GM12878 (cell line): Measurements from ENCODE around the gene MDC1. TPM values are rescaled to one million over a fixed set of nuclear protein-coding genes. Genes with fewer than 3 reads are reported as not detected.

Experiments used
- ATAC-seq: fragments of 200-7000 bp; cut with Tn5 transposase; 3 replicates; pipeline ENCODE4 v1.9.1; 2020; ENCODE audit warnings: mild to moderate bottlenecking, moderate library complexity
- BruUV-seq: library from RNA; stranded (reverse); fragments of 400-500 nt; replicated peaks from 2 replicates; lab custom pipeline; 2021; lab: Mats Ljungman, UMichigan
- CTCF ChIA-PET: fragments of 300-600 bp; sonication (Branson Sonifier 250); formaldehyde crosslinking; extraction: SDS; loops from one replicate; lab custom pipeline; 2021; ENCODE audit warnings: inconsistent platforms; lab: Yijun Ruan, JAX
- POLR2A ChIA-PET: fragments of 350-600 bp; formaldehyde crosslinking; extraction: SDS; loops from one replicate; lab custom pipeline; 2021; ENCODE audit warnings: inconsistent platforms; lab: Charles Lee
- RAD21 ChIA-PET: fragments of 300-600 bp; sonication (Branson Sonifier 250); formaldehyde crosslinking; loops from one replicate; lab custom pipeline; 2023; ENCODE audit warnings: antibody characterized with exemption; ENCODE audit not compliant: unreplicated experiment; lab: Charles Lee
- SMC1A ChIA-PET: fragments of 300-600 bp; sonication (Branson Sonifier 250); formaldehyde crosslinking; loops from one replicate; lab custom pipeline; 2023; ENCODE audit not compliant: unreplicated experiment, uncharacterized antibody; lab: Charles Lee
- DNase-seq: peaks from one replicate; pipeline ENCODE4 v3.0.0-alpha.2; 2011; ENCODE audit warnings: low read depth, low spot score
- FAIRE-seq: peaks from 3 replicates; lab custom pipeline; 2011; peaks lifted over from hg19 to GRCh38; lab: Jason Lieb, UNC
- H2AFZ ChIP-seq: 2 replicates; pipeline ENCODE4 v1.6.0; 2011; ENCODE audit warnings: low read depth, low read length, control low read depth; ENCODE audit not compliant: control insufficient read depth
- H3K27ac ChIP-seq: 2 replicates; pipeline ENCODE4 v1.5.1; 2011; ENCODE audit warnings: control low read depth; ENCODE audit not compliant: control insufficient read depth, insufficient read depth
- H3K27me3 ChIP-seq, 2 experiments: replicated peaks in 1 of 2; 2 replicates each; pipeline versions ENCODE4 v1.6.0 to v1.6.1; 2011; ENCODE audit warnings: low read length in 1 of 2; ENCODE audit not compliant: control insufficient read depth in 2 of 2, insufficient read depth in 2 of 2
- H3K36me3 ChIP-seq, 2 experiments: 2 replicates each; pipeline ENCODE4 v1.5.1; 2011; ENCODE audit warnings: low read length in 1 of 2; ENCODE audit not compliant: control insufficient read depth in 2 of 2, insufficient read depth in 2 of 2
- H3K4me1 ChIP-seq: 2 replicates; pipeline ENCODE4 v1.6.1; 2011; ENCODE audit warnings: mild to moderate bottlenecking, low read length, moderate library complexity, mixed read lengths; ENCODE audit not compliant: control insufficient read depth, insufficient read depth
- H3K4me2 ChIP-seq: 2 replicates; pipeline ENCODE4 v1.6.0; 2011; ENCODE audit warnings: control low read depth; ENCODE audit not compliant: control insufficient read depth, insufficient read depth
- H3K4me3 ChIP-seq: fragments of 200-600 bp; sonication (generic); 2 replicates; pipeline ENCODE4 v1.5.1; 2016
- H3K79me2 ChIP-seq: 2 replicates; pipeline ENCODE4 v1.6.0; 2011; ENCODE audit warnings: low read length; ENCODE audit not compliant: control insufficient read depth, insufficient read depth
- H3K9ac ChIP-seq: 2 replicates; pipeline ENCODE4 v1.8.0; 2011; ENCODE audit warnings: low read length, control low read depth, mixed read lengths; ENCODE audit not compliant: control insufficient read depth, insufficient read depth
- H3K9me3 ChIP-seq: replicated peaks from 3 replicates; pipeline ENCODE4 v1.5.1; 2011; ENCODE audit warnings: mild to moderate bottlenecking, low read length; ENCODE audit not compliant: control insufficient read depth, insufficient read depth
- H4K20me1 ChIP-seq: 2 replicates; pipeline ENCODE4 v1.6.0; 2011; ENCODE audit not compliant: control insufficient read depth, insufficient read depth
- CHD2 ChIP-seq: IDR thresholded peaks from 2 replicates; pipeline ENCODE4 v1.6.1; 2011; ENCODE audit warnings: low read depth, low read length, improper control_type of control experiment, borderline replicate concordance
- ETV6 ChIP-seq, 2 experiments: fragments of 450-650 bp in 1 of 2; IDR thresholded peaks in 1 of 2; conservative IDR thresholded peaks in 1 of 2; 2 replicates each; pipeline ENCODE4 v1.6.1; 2014; ENCODE audit warnings: antibody characterized with exemption in 1 of 2, borderline replicate concordance in 1 of 2, low read depth in 1 of 2, mild to moderate bottlenecking in 1 of 2, moderate library complexity in 1 of 2
- HCFC1 ChIP-seq: fragments of 150-350 bp; IDR thresholded peaks from 2 replicates; pipeline ENCODE4 v1.6.1; 2014; ENCODE audit warnings: low read length
- HDAC2 ChIP-seq: fragments of 200-600 bp; sonication (generic); IDR thresholded peaks from 2 replicates; pipeline ENCODE4 v1.6.1; 2017
- NR2C1 ChIP-seq: fragments of 450-650 bp; IDR thresholded peaks from 2 replicates; pipeline ENCODE4 v1.6.1; 2017; ENCODE audit warnings: antibody characterized with exemption, mild to moderate bottlenecking, moderate library complexity
- PKNOX1 ChIP-seq: fragments of 450-650 bp; IDR thresholded peaks from 2 replicates; pipeline ENCODE4 v1.6.1; 2016; ENCODE audit warnings: mild to moderate bottlenecking
- POLR2AphosphoS2 ChIP-seq: IDR thresholded peaks from 2 replicates; pipeline ENCODE4 v1.6.1; 2011; ENCODE audit warnings: low read depth, mild to moderate bottlenecking, low read length, improper control_type of control experiment, moderate library complexity
- RAD51 ChIP-seq: fragments of 450-650 bp; IDR thresholded peaks from 2 replicates; pipeline ENCODE4 v1.6.1; 2016; ENCODE audit warnings: moderate library complexity, mild to moderate bottlenecking, inconsistent platforms
- RFX5 ChIP-seq: IDR thresholded peaks from 2 replicates; pipeline ENCODE4 v1.6.1; 2011; ENCODE audit warnings: low read depth, low read length, improper control_type of control experiment
- TBL1XR1 ChIP-seq: IDR thresholded peaks from 2 replicates; pipeline ENCODE4 v1.6.1; 2012; ENCODE audit warnings: low read depth, low read length, improper control_type of control experiment
- TCF3 ChIP-seq: IDR thresholded peaks from 2 replicates; pipeline ENCODE4 v1.6.1; 2012; ENCODE audit warnings: low read depth, mild to moderate bottlenecking, low read length, borderline replicate concordance; ENCODE audit not compliant: insufficient read depth
- USF1 ChIP-seq: IDR thresholded peaks from 2 replicates; pipeline ENCODE4 v1.6.1; 2011; ENCODE audit warnings: borderline replicate concordance, low read depth, mild to moderate bottlenecking, moderate library complexity, mixed read lengths, low read length; ENCODE audit not compliant: insufficient read depth; ENCODE audit errors: extremely low read length
- ZBTB33 ChIP-seq: fragments of 450-650 bp; IDR thresholded peaks from 2 replicates; pipeline ENCODE4 v1.6.1; 2017; ENCODE audit warnings: mild to moderate bottlenecking
- ZNF217 ChIP-seq: fragments of 450-650 bp; IDR thresholded peaks from 2 replicates; pipeline ENCODE4 v1.6.1; 2017; ENCODE audit warnings: antibody characterized with exemption, mild to moderate bottlenecking
- WGBS: methylation state at CpG from one replicate; pipeline ENCODE4 v1.1.6; 2016; ENCODE audit warnings: low lambda C conversion rate; ENCODE audit not compliant: insufficient replicate concordance, insufficient coverage; ENCODE audit errors: missing lambda C conversion rate; 5-methylcytosine and 5-hydroxymethylcytosine counted together
- in situ Hi-C: fragments of 300-500 bp; cut with MboI; formaldehyde crosslinking; loops from 9 replicates; pipeline ENCODE4 v1.14.3; 2018; ENCODE audit warnings: mixed read lengths
- intact Hi-C: fragments of 100-400 bp; cut with micrococcal nuclease; formaldehyde crosslinking; loops from one replicate; pipeline ENCODE4 v1.14.2; 2022; ENCODE audit not compliant: unreplicated experiment
- polyA plus RNA-seq, 11 experiments: library from polyadenylated mRNA; depleted of rRNA in 4 of 11; unstranded in 6 of 11; stranded (reverse) in 5 of 11; fragments of >200 nt; fragmentation: Nextera tagmentation in 4 of 11; fragmentation: Illumina TruSeq in 1 of 11; extraction: Ambion mirVana in 4 of 11; extraction: Trizol in 1 of 11; gene quantifications; 1 replicate in 1 of 11; 2 replicates in 10 of 11; pipeline versions ENCODE4 v1.2.1 to v1.2.3, GENCODE V29; 2011 to 2016; ENCODE audit warnings: inconsistent platforms in 2 of 11, missing spikeins in 2 of 11, low read depth in 1 of 11
- total RNA-seq, 4 experiments: library from RNA; depleted of rRNA in 3 of 4; stranded (reverse); fragments of >200 nt in 3 of 4; fragmentation: Illumina TruSeq in 1 of 4; extraction: Trizol in 1 of 4; gene quantifications; 2 replicates each; pipeline versions ENCODE4 v1.2.1 to v1.2.3, GENCODE V29; 2013 to 2021

MDC1 gene
- total and polyA plus RNA-seq, 10 of the 15 experiments (the other 5 are each of a cell fraction or from before 2014, with no cell fraction given) = 5.1 to 62.5 (median 22.4) TPM

GRCh38 chr6:30700340-30700739 is 16.7 kb downstream of the MDC1 start (continued):
- TF ChIP-seq ZBTB33 (no peak), ZNF217 (no peak), USF1 (no peak), CHD2 (no peak), ETV6 (conservative IDR thresholded peaks at IDR 0.05 in 1 of 2, IDR thresholded peaks at IDR 0.05 in 1 of 2; ENCODE audit: borderline replicate concordance in 1 of 2, low read depth in 1 of 2) (no peak)

- Histone ChIP-seq H3K79me2 (no peaks in the 10 kb centered on the region), H3K27ac (no peak overlapping the region), H2AFZ (no peak overlapping the region), H3K36me3 (peaks cover 0 to 4% of the 10 kb centered on the region in 2 experiments; a peak in 1 of 4 replicates), H3K4me1 (no peaks in the 10 kb centered on the region), H3K9ac (no peak overlapping the region), H3K9me3 (no peaks in the 10 kb centered on the region), H3K4me3 (no peak overlapping the region), H4K20me1 (no peaks in the 10 kb centered on the region), H3K4me2 (no peak overlapping the region), H3K27me3 (no peaks in the 10 kb centered on the region)
- FAIRE-seq (no peak), ATAC-seq (no peak), DNase-seq (no peak)
- SMC1A ChIA-PET = interaction anchor here (1.7 kb wide), 1 partner anchor 16 kb away, joined by 5 read pairs; no protein-coding TSS in a partner anchor
- TF ChIP-seq RAD51 = no peak
- no peak for TF ChIP-seq NR2C1
- no peak for TF ChIP-seq TBL1XR1
- no peak for TF ChIP-seq RFX5
- no peak for TF ChIP-seq HDAC2
- no peak for TF ChIP-seq POLR2AphosphoS2
- no peak for TF ChIP-seq HCFC1
- no peak for TF ChIP-seq TCF3
- TF ChIP-seq PKNOX1 = no peak
- CTCF ChIA-PET = interaction anchor here (1.5 to 1.6 kb wide), 2 partner anchors 10 to 18 kb away, joined by 3 to 5 read pairs; no protein-coding TSS in a partner anchor
- WGBS = 99% methylated on average over 5 of the region's 5 CpGs
- BruUV-seq = no TSS peak
- RAD21 ChIA-PET = no interaction called here
- intact Hi-C loops (no loop called here), in situ Hi-C loops (no loop called here)
- POLR2A ChIA-PET = interaction anchor here (1.1 to 1.8 kb wide), 3 partner anchors 8 to 21 kb away, joined by 4 to 7 read pairs (median 7); partner anchors contain the start of gene MDC1
Observed at GRCh38 chr6:30696432-30696831, 20.6 kb downstream of the MDC1 start.
